Nephron (organoid): ENCODE data around the gene ACP7.
A peak's percentile ranks its signal among the peaks of the same experiment; 100 is the strongest.

ENCODE experiments used
- H3K27ac Mint-ChIP-seq, 3 experiments: 2 replicates each; pipeline ENCODE4 v1.8.0; 2020; ENCODE audit warnings: mixed read lengths in 3 of 3, mild to moderate bottlenecking in 2 of 3, moderate library complexity in 1 of 3
- H3K27me3 Mint-ChIP-seq: 2 replicates; pipeline ENCODE4 v1.8.0; 2021; ENCODE audit warnings: low read depth, mild to moderate bottlenecking, moderate library complexity, mixed read lengths
- H3K36me3 Mint-ChIP-seq: 2 replicates; pipeline ENCODE4 v1.8.0; 2020; ENCODE audit warnings: low read depth, mixed read lengths
- H3K4me1 Mint-ChIP-seq: 2 replicates; pipeline ENCODE4 v1.8.0; 2020; ENCODE audit warnings: mixed read lengths
- H3K4me3 Mint-ChIP-seq, 3 experiments: 2 replicates each; pipeline ENCODE4 v1.8.0; 2020; ENCODE audit warnings: mild to moderate bottlenecking in 3 of 3, mixed read lengths in 3 of 3, moderate library complexity in 2 of 3
- H3K9me3 Mint-ChIP-seq: 2 replicates; pipeline ENCODE4 v1.8.0; 2020; ENCODE audit warnings: mixed read lengths
- CTCF ChIP-seq, 3 experiments: fragments of 200-600 bp; sonication (generic); IDR thresholded peaks; one replicate each; pipeline ENCODE4 v1.5.0; 2021; ENCODE audit warnings: antibody characterized with exemption in 3 of 3; ENCODE audit not compliant: unreplicated experiment in 3 of 3

ACP7 gene

GRCh38 chr19:39124136-39124764 is 40.1 kb downstream of the ACP7 start:
- TF ChIP-seq CTCF (IDR thresholded peaks at IDR 0.05; ENCODE audit: unreplicated experiment in 3 of 3), result no peak
- Mint-ChIP-seq H3K27ac (peak overlapping the region; percentile 16 to 49 (median 44)), H3K4me3 (peak overlapping the region; percentile 73 to 80 (median 77)), H3K4me1 (peaks cover 41% of the 10 kb centered on the region), H3K36me3 (no peaks in the 10 kb centered on the region), H3K27me3 (peaks cover 7% of the 10 kb centered on the region), H3K9me3 (no peaks in the 10 kb centered on the region)

GRCh38 chr19:39125199-39125553 is 41.0 kb downstream of the ACP7 start:
- H3K27ac Mint-ChIP-seq, result peak overlapping the region; percentile 95 to 96 (median 95)
- H3K9me3 Mint-ChIP-seq, result no peaks in the 10 kb centered on the region
- H3K4me3 Mint-ChIP-seq, result peak overlapping the region; percentile 91 to 98 (median 97)
- no peak for TF ChIP-seq CTCF (IDR thresholded peaks at IDR 0.05; ENCODE audit: unreplicated experiment in 3 of 3)
- no peaks in the 10 kb centered on the region for H3K36me3 Mint-ChIP-seq
- H3K4me1 Mint-ChIP-seq, result peaks cover 43% of the 10 kb centered on the region
- peaks cover 7% of the 10 kb centered on the region for H3K27me3 Mint-ChIP-seq

GRCh38 chr19:39125554-39126311 is 41.6 kb downstream of the ACP7 start, which contains the start of gene PAK4:
Gene PAK4, plus strand, starts transcription at chr19:39125786. Its CDS starts 43,768 bp downstream, at chr19:39169554.
- no peaks in the 10 kb centered on the region for H3K36me3 Mint-ChIP-seq
- H3K4me1 Mint-ChIP-seq, result peaks cover 48% of the 10 kb centered on the region
- peaks cover 7% of the 10 kb centered on the region for H3K27me3 Mint-ChIP-seq
- H3K9me3 Mint-ChIP-seq, result no peaks in the 10 kb centered on the region
- no peak for TF ChIP-seq CTCF (IDR thresholded peaks at IDR 0.05; ENCODE audit: unreplicated experiment in 3 of 3)
- H3K4me3 Mint-ChIP-seq, result peak within 1 kb of the TSS; percentile 91 to 98 (median 97)
- H3K27ac Mint-ChIP-seq, result peak within 1 kb of the TSS; percentile 95 to 96 (median 95)

- peaks cover 7% of the 10 kb centered on the region for H3K27me3 Mint-ChIP-seq
- no peaks in the 10 kb centered on the region for H3K9me3 Mint-ChIP-seq
- H3K36me3 Mint-ChIP-seq, result no peaks in the 10 kb centered on the region
- peak overlapping the region; percentile 91 to 98 (median 97) for H3K4me3 Mint-ChIP-seq
- H3K27ac Mint-ChIP-seq, result peak overlapping the region; percentile 95 to 96 (median 95)
- H3K4me1 Mint-ChIP-seq, result peaks cover 56% of the 10 kb centered on the region
- no peak for TF ChIP-seq CTCF (IDR thresholded peaks at IDR 0.05; ENCODE audit: unreplicated experiment in 3 of 3)
Observed at GRCh38 chr19:39126312-39127187, 42.4 kb downstream of the ACP7 start.

- peak overlapping the region; percentile 91 to 98 (median 97) for H3K4me3 Mint-ChIP-seq
- H3K27ac Mint-ChIP-seq, result peak overlapping the region in 2 of 3 experiments; percentile 53 to 95
- no peaks in the 10 kb centered on the region for H3K27me3 Mint-ChIP-seq
- no peaks in the 10 kb centered on the region for H3K9me3 Mint-ChIP-seq
- TF ChIP-seq CTCF (IDR thresholded peaks at IDR 0.05; ENCODE audit: unreplicated experiment in 3 of 3), result no peak
- peaks cover 70% of the 10 kb centered on the region for H3K4me1 Mint-ChIP-seq
- H3K36me3 Mint-ChIP-seq, result no peaks in the 10 kb centered on the region
Observed at GRCh38 chr19:39127812-39128515, 43.8 kb downstream of the ACP7 start.
